Neural cell (in vitro differentiated cells): ENCODE measurements around the gene STARD10. TPM values are rescaled to one million over a fixed set of nuclear protein-coding genes. Genes with fewer than 3 reads are reported as not detected.

Experiments used
- H2AFZ ChIP-seq: fragments of 200-600, 300-800 bp; sonication (generic), shearing (Covaris generic); 2 replicates; pipeline ENCODE4 v1.6.0; 2014; ENCODE audit warnings: low read depth, mild to moderate bottlenecking, antibody characterized with exemption, low read length, moderate library complexity
- H3F3A ChIP-seq: fragments of 200-600 bp; shearing (Covaris generic); 2 replicates; pipeline ENCODE4 v1.6.1; 2016; ENCODE audit warnings: mild to moderate bottlenecking, moderate library complexity, mixed read lengths, antibody characterized with exemption, low read length; ENCODE audit not compliant: insufficient read depth, poor library complexity, severe bottlenecking
- H3K27ac ChIP-seq: fragments of 200-600, 300-800 bp; sonication (generic), shearing (Covaris generic); 2 replicates; pipeline ENCODE4 v1.5.1; 2014; ENCODE audit warnings: mild to moderate bottlenecking, low read length, moderate library complexity
- H3K27me3 ChIP-seq: fragments of 300-800, 200-600 bp; sonication (generic), shearing (Covaris generic); 2 replicates; pipeline ENCODE4 v1.6.0; 2014; ENCODE audit warnings: mild to moderate bottlenecking, low read depth, low read length, moderate library complexity; ENCODE audit not compliant: insufficient read depth
- H3K36me3 ChIP-seq: fragments of 300-800, 200-600 bp; sonication (generic), shearing (Covaris generic); 2 replicates; pipeline ENCODE4 v1.5.1; 2014; ENCODE audit warnings: mild to moderate bottlenecking, antibody characterized with exemption, low read length, moderate library complexity; ENCODE audit not compliant: insufficient read depth
- H3K4me2 ChIP-seq: fragments of 300-800, 200-600 bp; sonication (generic), shearing (Covaris generic); 2 replicates; pipeline ENCODE4 v1.6.0; 2014; ENCODE audit warnings: mild to moderate bottlenecking, low read length
- H3K4me3 ChIP-seq: fragments of 300-800, 200-600 bp; sonication (generic), shearing (Covaris generic); 2 replicates; pipeline ENCODE4 v1.5.1; 2014; ENCODE audit warnings: mild to moderate bottlenecking, low read length, moderate library complexity
- H3K79me2 ChIP-seq: fragments of 200-600 bp; shearing (Covaris generic); replicated peaks from 2 replicates; pipeline ENCODE4 v1.6.0; 2014; ENCODE audit warnings: mild to moderate bottlenecking, low read length, moderate library complexity; ENCODE audit not compliant: insufficient read depth
- H3K9ac ChIP-seq: fragments of 300-800, 200-600 bp; sonication (generic), shearing (Covaris generic); 2 replicates; pipeline ENCODE4 v1.6.1; 2016; ENCODE audit warnings: mild to moderate bottlenecking, low read length, mixed read lengths
- H3K9me2 ChIP-seq: fragments of 200-600 bp; shearing (Covaris generic); 2 replicates; pipeline ENCODE4 v1.6.1; 2016; ENCODE audit warnings: mild to moderate bottlenecking, low read length, mixed read lengths; ENCODE audit not compliant: insufficient read depth
- H3K9me3 ChIP-seq: fragments of 200-600, 300-800 bp; sonication (generic), shearing (Covaris generic); 2 replicates; pipeline ENCODE4 v1.6.1; 2016; ENCODE audit warnings: mild to moderate bottlenecking, mixed run types, low read length, moderate library complexity, mixed read lengths
- H4K20me1 ChIP-seq: fragments of 200-600 bp; shearing (Covaris generic); 2 replicates; pipeline ENCODE4 v1.6.1; 2016; ENCODE audit warnings: mild to moderate bottlenecking, mixed run types; ENCODE audit not compliant: insufficient read depth
- EP300 ChIP-seq: fragments of 450-650 bp; conservative IDR thresholded peaks from 2 replicates; pipeline ENCODE4 v1.6.1; 2014; ENCODE audit warnings: antibody characterized with exemption, mild to moderate bottlenecking, moderate library complexity; ENCODE audit not compliant: poor library complexity, severe bottlenecking
- EZH2 ChIP-seq: fragments of 200-600, 300-800 bp; shearing (Covaris generic), sonication (generic); IDR thresholded peaks from 2 replicates; pipeline ENCODE4 v1.6.1; 2014; ENCODE audit warnings: antibody characterized with exemption, low read length, borderline replicate concordance, mild to moderate bottlenecking; ENCODE audit not compliant: insufficient read depth, poor library complexity, severe bottlenecking
- MXI1 ChIP-seq: fragments of 450-650 bp; conservative IDR thresholded peaks from 2 replicates; pipeline ENCODE4 v1.6.1; 2014; ENCODE audit warnings: antibody characterized with exemption, mild to moderate bottlenecking; ENCODE audit not compliant: poor library complexity, severe bottlenecking
- POLR2AphosphoS5 ChIP-seq: IDR thresholded peaks from 2 replicates; pipeline ENCODE4 v1.6.1; 2012
- RAD21 ChIP-seq: fragments of 450-650 bp; conservative IDR thresholded peaks from 2 replicates; pipeline ENCODE4 v1.6.1; 2014; ENCODE audit warnings: antibody characterized with exemption, mild to moderate bottlenecking, moderate library complexity
- SMC3 ChIP-seq: fragments of 450-650 bp; conservative IDR thresholded peaks from 2 replicates; pipeline ENCODE4 v1.6.1; 2014; ENCODE audit warnings: antibody characterized with exemption, mild to moderate bottlenecking, moderate library complexity; ENCODE audit not compliant: poor library complexity
- TAF1 ChIP-seq: IDR thresholded peaks from 2 replicates; pipeline ENCODE4 v1.6.1; 2012; ENCODE audit warnings: low read depth
- polyA plus RNA-seq: library from polyadenylated mRNA; depleted of rRNA; stranded (reverse); fragments of >200 nt; gene quantifications from 2 replicates; pipeline ENCODE4 v1.2.3, GENCODE V29; 2014
- TF ChIP-seq, protein P1 (sequence below): fragments of 450-650 bp; IDR thresholded peaks from 2 replicates; pipeline ENCODE4 v1.5.1; 2014; ENCODE audit warnings: antibody characterized with exemption, mild to moderate bottlenecking, moderate library complexity; ENCODE audit not compliant: poor library complexity, severe bottlenecking
- TF ChIP-seq, protein P2 (sequence below): IDR thresholded peaks from 2 replicates; pipeline ENCODE4 v1.6.1; 2012; ENCODE audit warnings: borderline replicate concordance

Gene STARD10
- polyA plus RNA-seq, 1 donor from 2014 or later, result 29.0 TPM

- Histone ChIP-seq H2AFZ (no peak overlapping the region), H3K27ac (no peak overlapping the region), H3K27me3 (no peaks in the 10 kb centered on the region), H3K9ac (no peak overlapping the region), H3K79me2 (no peaks in the 10 kb centered on the region), H3K36me3 (no peaks in the 10 kb centered on the region), H3K9me2 (no peaks in the 10 kb centered on the region), H3K4me3 (no peak overlapping the region), H3K9me3 (no peaks in the 10 kb centered on the region), H4K20me1 (no peaks in the 10 kb centered on the region), H3F3A (no peaks in the 10 kb centered on the region), H3K4me2 (no peak overlapping the region)
- no peak for TF ChIP-seq EZH2
- TF ChIP-seq POLR2AphosphoS5, result no peak
- TF ChIP-seq MXI1, result no peak
- no peak for TF ChIP-seq SMC3
- TF ChIP-seq EP300, result no peak
- no peak for TF ChIP-seq RAD21
- TF ChIP-seq, protein P1, sequence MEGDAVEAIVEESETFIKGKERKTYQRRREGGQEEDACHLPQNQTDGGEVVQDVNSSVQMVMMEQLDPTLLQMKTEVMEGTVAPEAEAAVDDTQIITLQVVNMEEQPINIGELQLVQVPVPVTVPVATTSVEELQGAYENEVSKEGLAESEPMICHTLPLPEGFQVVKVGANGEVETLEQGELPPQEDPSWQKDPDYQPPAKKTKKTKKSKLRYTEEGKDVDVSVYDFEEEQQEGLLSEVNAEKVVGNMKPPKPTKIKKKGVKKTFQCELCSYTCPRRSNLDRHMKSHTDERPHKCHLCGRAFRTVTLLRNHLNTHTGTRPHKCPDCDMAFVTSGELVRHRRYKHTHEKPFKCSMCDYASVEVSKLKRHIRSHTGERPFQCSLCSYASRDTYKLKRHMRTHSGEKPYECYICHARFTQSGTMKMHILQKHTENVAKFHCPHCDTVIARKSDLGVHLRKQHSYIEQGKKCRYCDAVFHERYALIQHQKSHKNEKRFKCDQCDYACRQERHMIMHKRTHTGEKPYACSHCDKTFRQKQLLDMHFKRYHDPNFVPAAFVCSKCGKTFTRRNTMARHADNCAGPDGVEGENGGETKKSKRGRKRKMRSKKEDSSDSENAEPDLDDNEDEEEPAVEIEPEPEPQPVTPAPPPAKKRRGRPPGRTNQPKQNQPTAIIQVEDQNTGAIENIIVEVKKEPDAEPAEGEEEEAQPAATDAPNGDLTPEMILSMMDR, result no peak
- TF ChIP-seq, protein P2, sequence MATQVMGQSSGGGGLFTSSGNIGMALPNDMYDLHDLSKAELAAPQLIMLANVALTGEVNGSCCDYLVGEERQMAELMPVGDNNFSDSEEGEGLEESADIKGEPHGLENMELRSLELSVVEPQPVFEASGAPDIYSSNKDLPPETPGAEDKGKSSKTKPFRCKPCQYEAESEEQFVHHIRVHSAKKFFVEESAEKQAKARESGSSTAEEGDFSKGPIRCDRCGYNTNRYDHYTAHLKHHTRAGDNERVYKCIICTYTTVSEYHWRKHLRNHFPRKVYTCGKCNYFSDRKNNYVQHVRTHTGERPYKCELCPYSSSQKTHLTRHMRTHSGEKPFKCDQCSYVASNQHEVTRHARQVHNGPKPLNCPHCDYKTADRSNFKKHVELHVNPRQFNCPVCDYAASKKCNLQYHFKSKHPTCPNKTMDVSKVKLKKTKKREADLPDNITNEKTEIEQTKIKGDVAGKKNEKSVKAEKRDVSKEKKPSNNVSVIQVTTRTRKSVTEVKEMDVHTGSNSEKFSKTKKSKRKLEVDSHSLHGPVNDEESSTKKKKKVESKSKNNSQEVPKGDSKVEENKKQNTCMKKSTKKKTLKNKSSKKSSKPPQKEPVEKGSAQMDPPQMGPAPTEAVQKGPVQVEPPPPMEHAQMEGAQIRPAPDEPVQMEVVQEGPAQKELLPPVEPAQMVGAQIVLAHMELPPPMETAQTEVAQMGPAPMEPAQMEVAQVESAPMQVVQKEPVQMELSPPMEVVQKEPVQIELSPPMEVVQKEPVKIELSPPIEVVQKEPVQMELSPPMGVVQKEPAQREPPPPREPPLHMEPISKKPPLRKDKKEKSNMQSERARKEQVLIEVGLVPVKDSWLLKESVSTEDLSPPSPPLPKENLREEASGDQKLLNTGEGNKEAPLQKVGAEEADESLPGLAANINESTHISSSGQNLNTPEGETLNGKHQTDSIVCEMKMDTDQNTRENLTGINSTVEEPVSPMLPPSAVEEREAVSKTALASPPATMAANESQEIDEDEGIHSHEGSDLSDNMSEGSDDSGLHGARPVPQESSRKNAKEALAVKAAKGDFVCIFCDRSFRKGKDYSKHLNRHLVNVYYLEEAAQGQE, result no peak
- TF ChIP-seq TAF1, result no peak
Measured at GRCh38 chr11:72740562-72741428, 53.1 kb downstream of the STARD10 start.

- H4K20me1 ChIP-seq, result no peaks in the 10 kb centered on the region
- H3K79me2 ChIP-seq, result no peaks in the 10 kb centered on the region
- no peak overlapping the region for H2AFZ ChIP-seq
Measured at GRCh38 chr11:72740060-72740424, 53.8 kb downstream of the STARD10 start.

More at GRCh38 chr11:72740060-72740424, 53.8 kb downstream of the STARD10 start:
- Histone ChIP-seq H3K9ac (no peak overlapping the region), H3F3A (no peaks in the 10 kb centered on the region), H3K4me2 (no peak overlapping the region), H3K4me3 (no peak overlapping the region), H3K9me3 (no peaks in the 10 kb centered on the region), H3K9me2 (no peaks in the 10 kb centered on the region), H3K36me3 (no peaks in the 10 kb centered on the region), H3K27me3 (no peaks in the 10 kb centered on the region), H3K27ac (no peak overlapping the region)
- TF ChIP-seq TAF1 (no peak), EP300 (no peak), SMC3 (no peak), POLR2AphosphoS5 (no peak), RAD21 (no peak), EZH2 (no peak), MXI1 (no peak)
- TF ChIP-seq, protein P2, result no peak
- TF ChIP-seq, protein P1, result no peak
